Embryonic facial prominence (tissue), 1 donor: ENCODE results near the gene ACSM6.
"Not testable (repeated sequence)": the region's sequence is repeated elsewhere in the genome, so short reads cannot be mapped to it uniquely, and the experiment has no call there.

Experiments used
- DNase-seq: peaks from one replicate; pipeline ENCODE4 v3.0.0-alpha.2; 2016; ENCODE audit errors: extremely low spot score

The ACSM6 gene

GRCh38 chr10:95214793-95215192, 20.8 kb downstream of the ACSM6 start:
- DNase-seq = no peak

GRCh38 chr10:95217476-95217875, 23.4 kb downstream of the ACSM6 start:
- DNase-seq = no peak

- DNase-seq = no peak
Observed at GRCh38 chr10:95220539-95220938, 26.5 kb downstream of the ACSM6 start.

- no peak for DNase-seq
Observed at GRCh38 chr10:95221124-95221523, 27.1 kb downstream of the ACSM6 start.

GRCh38 chr10:95225136-95225535, 31.1 kb downstream of the ACSM6 start:
- DNase-seq = no peak

- DNase-seq = not testable (repeated sequence)
Observed at GRCh38 chr10:95228934-95229723, 35.1 kb downstream of the ACSM6 start.

GRCh38 chr10:95229724-95230627, 35.9 kb downstream of the ACSM6 start:
- DNase-seq = no peak

- not testable (repeated sequence) for DNase-seq
Observed at GRCh38 chr10:95230677-95231586, 36.9 kb downstream of the ACSM6 start.

- no peak for DNase-seq
Observed at GRCh38 chr10:95233377-95234034, 39.5 kb downstream of the ACSM6 start.

GRCh38 chr10:95234951-95235350, 40.9 kb downstream of the ACSM6 start:
- no peak for DNase-seq

GRCh38 chr10:95235676-95236067, 41.6 kb downstream of the ACSM6 start:
- no peak for DNase-seq

GRCh38 chr10:95236068-95236903, 42.2 kb downstream of the ACSM6 start:
- no peak for DNase-seq

- no peak for DNase-seq
Observed at GRCh38 chr10:95237376-95238170, 43.5 kb downstream of the ACSM6 start.

- DNase-seq = not testable (repeated sequence)
Observed at GRCh38 chr10:95240096-95240495, 46.1 kb downstream of the ACSM6 start.

- DNase-seq = no peak
Observed at GRCh38 chr10:95240811-95241210, 46.8 kb downstream of the ACSM6 start.

- no peak for DNase-seq
Observed at GRCh38 chr10:95241533-95241932, 47.5 kb downstream of the ACSM6 start.

- DNase-seq = no peak
Observed at GRCh38 chr10:95242581-95243317, 48.7 kb downstream of the ACSM6 start.

GRCh38 chr10:95243318-95243617, 49.2 kb downstream of the ACSM6 start:
- DNase-seq = no peak

- DNase-seq = no peak
Observed at GRCh38 chr10:95244152-95244551, 50.1 kb downstream of the ACSM6 start.
